Measurements from ENCODE around the gene RBM10.
"Not testable (repeated sequence)": the region's sequence is repeated elsewhere in the genome, so short reads cannot be mapped to it uniquely, and the experiment has no call there.

The RBM10 gene

GRCh38 chrX:47144626-47145394 lies at the start of gene RBM10, which contains the start of gene NDUFB11:
RBM10 (plus strand) TSS chrX:47145221; CDS start chrX:47147482, 2,261 bp downstream.
NDUFB11 (minus strand) TSS chrX:47144702; CDS start chrX:47144679, 23 bp downstream.
- Histone ChIP-seq H3K4me1 (ENCODE audit: control insufficient read depth in 2 of 2, insufficient read depth in 2 of 2, low read length in 2 of 2) (peaks cover 8 to 10% of the 10 kb centered on the region in 2 donors), H3K9ac (ENCODE audit: low read depth in 1 of 2, low read length in 2 of 2) (peak within 1 kb of the TSS; percentile 80 to 86), H3K27me3 (ENCODE audit: control insufficient read depth in 2 of 2, insufficient read depth in 2 of 2, low read length in 2 of 2) (peaks cover 3% of the 10 kb centered on the region in 2 donors), H3K27ac (ENCODE audit: low read depth in 2 of 2, low read length in 2 of 2) (peak within 1 kb of the TSS; percentile 95 to 97), H3K9me3 (ENCODE audit: control insufficient read depth in 2 of 2, low read length in 2 of 2) (no peaks in the 10 kb centered on the region), H3K4me3 (ENCODE audit: low read length in 2 of 2) (peak within 1 kb of the TSS; percentile 70 to 87), H3K36me3 (ENCODE audit: control insufficient read depth in 2 of 2, insufficient read depth in 2 of 2, low read length in 2 of 2) (peaks cover 7 to 12% of the 10 kb centered on the region in 2 donors)

DNA sequence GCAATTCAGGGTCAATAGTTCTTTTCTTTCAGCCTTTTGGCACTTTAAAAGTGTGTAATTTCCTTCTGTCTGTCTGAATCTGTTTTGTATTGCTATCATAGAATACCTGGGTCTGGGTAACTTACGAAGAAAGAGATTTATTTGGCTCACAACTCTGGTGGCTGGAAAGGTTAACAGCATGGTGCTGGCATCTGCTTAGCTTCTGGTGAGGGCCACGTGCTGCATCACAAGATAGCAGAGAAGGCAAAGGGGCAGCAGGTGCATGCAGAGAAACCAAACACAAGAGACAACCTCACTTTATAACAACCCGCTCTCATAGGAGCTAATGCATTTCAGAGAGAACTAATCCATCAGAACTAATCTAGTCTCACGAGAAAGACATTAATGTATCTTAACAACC lies 48.0 kb upstream of the RBM10 start:
- Histone ChIP-seq H3K9me3 (ENCODE audit: control insufficient read depth in 2 of 2, low read length in 2 of 2) (no peaks in the 10 kb centered on the region), H3K4me1 (ENCODE audit: control insufficient read depth in 2 of 2, insufficient read depth in 2 of 2, low read length in 2 of 2) (no peaks in the 10 kb centered on the region), H3K36me3 (ENCODE audit: control insufficient read depth in 2 of 2, insufficient read depth in 2 of 2, low read length in 2 of 2) (no peaks in the 10 kb centered on the region), H3K27ac (ENCODE audit: low read depth in 2 of 2, low read length in 2 of 2) (no peak overlapping the region), H3K9ac (ENCODE audit: low read depth in 1 of 2, low read length in 2 of 2) (no peak overlapping the region), H3K4me3 (ENCODE audit: low read length in 2 of 2) (no peak overlapping the region), H3K27me3 (ENCODE audit: control insufficient read depth in 2 of 2, insufficient read depth in 2 of 2, low read length in 2 of 2) (peaks cover 5 to 8% of the 10 kb centered on the region in 2 donors)

GRCh38 chrX:47098338-47099094 lies 46.5 kb upstream of the RBM10 start:
- no peaks in the 10 kb centered on the region for H3K9me3 ChIP-seq (ENCODE audit: control insufficient read depth in 2 of 2, low read length in 2 of 2)
- no peak overlapping the region for H3K9ac ChIP-seq (ENCODE audit: low read depth in 1 of 2, low read length in 2 of 2)
- peaks cover 3 to 5% of the 10 kb centered on the region in 2 donors for H3K27me3 ChIP-seq (ENCODE audit: control insufficient read depth in 2 of 2, insufficient read depth in 2 of 2, low read length in 2 of 2)
- H3K36me3 ChIP-seq (ENCODE audit: control insufficient read depth in 2 of 2, insufficient read depth in 2 of 2, low read length in 2 of 2): no peaks in the 10 kb centered on the region
- no peak overlapping the region for H3K27ac ChIP-seq (ENCODE audit: low read depth in 2 of 2, low read length in 2 of 2)
- H3K4me1 ChIP-seq (ENCODE audit: control insufficient read depth in 2 of 2, insufficient read depth in 2 of 2, low read length in 2 of 2): no peaks in the 10 kb centered on the region
- H3K4me3 ChIP-seq (ENCODE audit: low read length in 2 of 2): no peak overlapping the region

GRCh38 chrX:47101206-47101605 lies 43.8 kb upstream of the RBM10 start:
- Histone ChIP-seq H3K4me3 (ENCODE audit: low read length in 2 of 2) (no peak overlapping the region), H3K9ac (ENCODE audit: low read depth in 1 of 2, low read length in 2 of 2) (no peak overlapping the region), H3K27me3 (ENCODE audit: control insufficient read depth in 2 of 2, insufficient read depth in 2 of 2, low read length in 2 of 2) (peaks cover 3 to 5% of the 10 kb centered on the region in 2 donors), H3K27ac (ENCODE audit: low read depth in 2 of 2, low read length in 2 of 2) (no peak overlapping the region), H3K9me3 (ENCODE audit: control insufficient read depth in 2 of 2, low read length in 2 of 2) (no peaks in the 10 kb centered on the region), H3K36me3 (ENCODE audit: control insufficient read depth in 2 of 2, insufficient read depth in 2 of 2, low read length in 2 of 2) (no peaks in the 10 kb centered on the region), H3K4me1 (ENCODE audit: control insufficient read depth in 2 of 2, insufficient read depth in 2 of 2, low read length in 2 of 2) (no peaks in the 10 kb centered on the region)

- not testable (repeated sequence) for H3K27me3 ChIP-seq (ENCODE audit: control insufficient read depth in 2 of 2, insufficient read depth in 2 of 2, low read length in 2 of 2); H3K36me3 ChIP-seq (ENCODE audit: control insufficient read depth in 2 of 2, insufficient read depth in 2 of 2, low read length in 2 of 2); H3K4me1 ChIP-seq (ENCODE audit: control insufficient read depth in 2 of 2, insufficient read depth in 2 of 2, low read length in 2 of 2); H3K9ac ChIP-seq (ENCODE audit: low read depth in 1 of 2, low read length in 2 of 2); H3K9me3 ChIP-seq (ENCODE audit: control insufficient read depth in 2 of 2, low read length in 2 of 2); H3K27ac ChIP-seq (ENCODE audit: low read depth in 2 of 2, low read length in 2 of 2); H3K4me3 ChIP-seq (ENCODE audit: low read length in 2 of 2)
Observed at GRCh38 chrX:47110936-47111615, 33.9 kb upstream of the RBM10 start.

GRCh38 chrX:47112316-47112954 lies 32.6 kb upstream of the RBM10 start:
- H3K27ac ChIP-seq (ENCODE audit: low read depth in 2 of 2, low read length in 2 of 2): no peak overlapping the region

DNA sequence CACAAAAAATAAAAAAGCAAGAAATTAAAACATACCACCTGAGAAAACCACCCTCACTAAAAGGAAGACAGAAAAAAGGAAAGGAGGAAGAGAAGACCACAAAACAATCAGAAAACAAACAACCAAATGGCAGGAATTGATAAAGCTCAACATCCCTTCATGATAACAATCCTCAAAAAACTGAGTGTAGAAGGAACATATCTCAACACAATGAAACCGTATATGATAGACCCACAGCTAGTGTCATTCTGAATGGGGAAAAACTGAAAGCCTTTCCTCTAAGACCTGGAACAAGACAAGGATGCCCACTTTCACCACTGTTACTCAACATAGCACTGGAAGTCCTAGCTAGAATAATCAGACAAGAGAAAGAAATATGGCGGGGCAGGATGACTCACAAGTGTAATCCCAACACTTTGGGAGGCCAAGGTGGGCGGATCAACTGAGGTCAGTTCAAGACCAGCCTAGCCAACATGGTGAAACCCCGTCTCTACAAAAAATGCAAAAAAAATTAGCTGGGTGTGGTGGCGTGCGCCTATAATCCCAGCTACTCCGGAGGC lies 28.4 kb upstream of the RBM10 start:
- H3K4me3 ChIP-seq (ENCODE audit: low read length in 2 of 2); H3K9me3 ChIP-seq (ENCODE audit: control insufficient read depth in 2 of 2, low read length in 2 of 2); H3K27me3 ChIP-seq (ENCODE audit: control insufficient read depth in 2 of 2, insufficient read depth in 2 of 2, low read length in 2 of 2); H3K27ac ChIP-seq (ENCODE audit: low read depth in 2 of 2, low read length in 2 of 2); H3K4me1 ChIP-seq (ENCODE audit: control insufficient read depth in 2 of 2, insufficient read depth in 2 of 2, low read length in 2 of 2); H3K36me3 ChIP-seq (ENCODE audit: control insufficient read depth in 2 of 2, insufficient read depth in 2 of 2, low read length in 2 of 2); H3K9ac ChIP-seq (ENCODE audit: low read depth in 1 of 2, low read length in 2 of 2): not testable (repeated sequence)

More at GRCh38 chrX:47112316-47112954, 32.6 kb upstream of the RBM10 start:
- H3K4me3 ChIP-seq (ENCODE audit: low read length in 2 of 2): no peak overlapping the region
- H3K27me3 ChIP-seq (ENCODE audit: control insufficient read depth in 2 of 2, insufficient read depth in 2 of 2, low read length in 2 of 2): no peaks in the 10 kb centered on the region
- H3K4me1 ChIP-seq (ENCODE audit: control insufficient read depth in 2 of 2, insufficient read depth in 2 of 2, low read length in 2 of 2): no peaks in the 10 kb centered on the region
- no peaks in the 10 kb centered on the region for H3K9me3 ChIP-seq (ENCODE audit: control insufficient read depth in 2 of 2, low read length in 2 of 2)
- no peaks in the 10 kb centered on the region for H3K36me3 ChIP-seq (ENCODE audit: control insufficient read depth in 2 of 2, insufficient read depth in 2 of 2, low read length in 2 of 2)
- H3K9ac ChIP-seq (ENCODE audit: low read depth in 1 of 2, low read length in 2 of 2): no peak overlapping the region

DNA sequence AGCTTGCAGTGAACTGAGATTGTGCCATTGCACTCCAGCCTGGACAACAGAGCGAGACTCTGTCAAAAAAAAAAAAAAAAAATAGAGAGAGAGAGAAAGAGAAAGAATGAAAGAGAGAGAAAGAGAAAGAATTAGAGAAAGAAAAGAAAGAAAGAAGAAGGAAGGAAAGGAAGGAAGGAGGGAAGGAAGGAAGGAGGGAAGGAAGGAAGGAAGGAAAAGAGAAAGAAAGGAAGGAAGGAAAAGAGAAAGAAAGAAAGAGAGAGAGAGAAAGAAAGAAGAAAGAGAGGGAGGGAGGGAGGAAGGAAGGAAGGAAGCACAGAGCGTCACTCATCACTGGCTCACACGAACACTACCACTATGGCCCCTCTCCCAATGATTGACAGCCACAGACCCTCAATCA lies 20.6 kb upstream of the RBM10 start:
- H3K4me3 ChIP-seq (ENCODE audit: low read length in 2 of 2): not testable (repeated sequence)

GRCh38 chrX:47129157-47129898 lies 15.7 kb upstream of the RBM10 start:
- Histone ChIP-seq H3K36me3 (ENCODE audit: control insufficient read depth in 2 of 2, insufficient read depth in 2 of 2, low read length in 2 of 2) (no peaks in the 10 kb centered on the region), H3K9me3 (ENCODE audit: control insufficient read depth in 2 of 2, low read length in 2 of 2) (no peaks in the 10 kb centered on the region), H3K27ac (ENCODE audit: low read depth in 2 of 2, low read length in 2 of 2) (peak overlapping the region; percentile 80 to 82), H3K4me1 (ENCODE audit: control insufficient read depth in 2 of 2, insufficient read depth in 2 of 2, low read length in 2 of 2) (no peaks in the 10 kb centered on the region), H3K27me3 (ENCODE audit: control insufficient read depth in 2 of 2, insufficient read depth in 2 of 2, low read length in 2 of 2) (no peaks in the 10 kb centered on the region), H3K9ac (ENCODE audit: low read depth in 1 of 2, low read length in 2 of 2) (peak overlapping the region; percentile 71 to 75), H3K4me3 (ENCODE audit: low read length in 2 of 2) (peak overlapping the region; percentile 89 to 97)

More for the DNA sequence above, 20.6 kb upstream of the RBM10 start:
- not testable (repeated sequence) for H3K27me3 ChIP-seq (ENCODE audit: control insufficient read depth in 2 of 2, insufficient read depth in 2 of 2, low read length in 2 of 2); H3K4me1 ChIP-seq (ENCODE audit: control insufficient read depth in 2 of 2, insufficient read depth in 2 of 2, low read length in 2 of 2); H3K9ac ChIP-seq (ENCODE audit: low read depth in 1 of 2, low read length in 2 of 2); H3K27ac ChIP-seq (ENCODE audit: low read depth in 2 of 2, low read length in 2 of 2); H3K9me3 ChIP-seq (ENCODE audit: control insufficient read depth in 2 of 2, low read length in 2 of 2); H3K36me3 ChIP-seq (ENCODE audit: control insufficient read depth in 2 of 2, insufficient read depth in 2 of 2, low read length in 2 of 2)

All from mucosa of rectum (tissue), 2 donors.